ENCODE results near the gene OR5AK2.

The OR5AK2 gene

DNA sequence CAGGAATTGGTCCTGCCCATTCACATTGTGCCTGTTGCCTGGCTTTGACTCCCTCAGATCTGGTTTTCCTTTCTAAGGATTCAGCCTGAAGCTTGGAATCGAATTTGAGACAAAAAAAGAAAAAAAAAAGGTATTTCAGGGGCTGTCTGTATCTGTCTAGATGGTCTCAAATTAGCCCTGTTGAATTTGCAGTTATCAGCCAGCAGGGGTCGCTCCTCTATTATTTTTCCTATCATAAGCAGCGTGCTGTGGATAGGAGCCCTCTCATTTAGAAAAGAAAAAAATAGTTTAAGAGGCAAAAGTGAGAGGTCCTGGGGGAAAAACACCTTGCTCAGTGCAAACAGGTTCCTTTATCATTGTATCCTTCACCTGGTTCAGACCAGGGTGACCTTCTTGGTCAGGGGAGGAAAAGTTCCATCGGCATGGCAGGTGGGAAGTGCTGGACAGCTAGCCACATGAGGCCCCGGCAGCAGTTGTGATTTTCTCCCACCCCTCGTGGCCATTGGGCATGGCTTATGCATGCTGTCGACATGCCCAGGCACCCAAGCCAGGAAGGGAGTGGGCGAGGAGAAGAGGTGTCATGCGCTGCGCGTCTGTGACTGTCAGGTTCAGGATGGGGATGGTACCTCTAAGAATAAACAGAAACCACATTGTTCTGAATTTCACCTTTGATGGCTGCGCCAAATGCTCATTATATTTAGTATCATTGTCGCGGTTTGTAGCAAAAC is 13.1 kb downstream of the OR5AK2 start:
- Histone ChIP-seq H3K4me1 (ENCODE audit: control insufficient read depth, insufficient read depth, low read length, unreplicated experiment) (no peaks in the 10 kb centered on the region), H3K36me3 (ENCODE audit: insufficient read depth, low read length) (no peaks in the 10 kb centered on the region), H3K27ac (ENCODE audit: low read depth, low read length) (no peak overlapping the region), H2AFZ (ENCODE audit: low read length, unreplicated experiment) (no peak overlapping the region), H3K27me3 (ENCODE audit: insufficient read depth, low read length) (no peaks in the 10 kb centered on the region), H3K4me3 (ENCODE audit: low read depth, low read length) (no peak overlapping the region), H3K79me2 (ENCODE audit: control insufficient read depth, insufficient read depth, low read length, unreplicated experiment) (no peaks in the 10 kb centered on the region)

DNA sequence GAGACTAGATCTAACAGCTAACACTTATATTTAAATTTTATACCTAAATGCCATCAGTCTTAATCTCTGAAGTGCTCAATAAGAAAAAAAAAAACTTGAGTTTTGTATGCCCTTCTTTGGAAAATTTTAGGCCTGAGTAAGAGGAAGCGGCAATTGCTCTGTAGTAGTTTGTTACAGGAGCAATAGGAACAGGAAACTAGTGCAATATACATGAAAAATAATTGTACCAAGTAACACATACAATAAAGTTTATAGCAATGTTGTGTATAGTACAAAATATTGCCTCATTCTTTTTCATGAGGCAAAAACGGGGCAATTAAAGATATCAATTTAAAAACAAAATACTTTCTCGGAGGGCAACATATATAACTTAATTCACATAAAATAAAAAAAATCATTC is 19.7 kb downstream of the OR5AK2 start:
- H3K27me3 ChIP-seq (ENCODE audit: insufficient read depth, low read length): peaks cover 16% of the 10 kb centered on the region
- no peak overlapping the region for H3K27ac ChIP-seq (ENCODE audit: low read depth, low read length)
- H3K36me3 ChIP-seq (ENCODE audit: insufficient read depth, low read length): no peaks in the 10 kb centered on the region

DNA sequence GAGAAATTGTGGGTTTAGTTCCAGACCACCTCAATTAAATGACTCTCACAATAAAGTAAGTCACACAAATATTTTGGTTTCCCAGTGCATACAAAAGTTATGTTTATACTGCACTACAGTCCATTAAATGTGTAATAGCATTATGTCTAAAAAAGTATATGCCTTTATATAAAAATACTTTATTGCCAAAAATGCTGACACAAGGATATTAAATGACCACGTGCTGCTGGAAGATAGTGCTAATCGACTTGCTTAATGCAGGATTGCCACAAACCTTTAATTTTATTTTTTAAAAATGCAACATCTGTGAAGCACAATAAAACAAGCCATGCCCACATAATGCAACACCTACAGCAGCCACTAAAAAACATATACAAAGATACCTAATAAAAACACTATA is 27.0 kb downstream of the OR5AK2 start:
- Histone ChIP-seq H3K4me3 (ENCODE audit: low read depth, low read length) (no peak overlapping the region), H3K27ac (ENCODE audit: low read depth, low read length) (no peak overlapping the region), H2AFZ (ENCODE audit: low read length, unreplicated experiment) (no peak overlapping the region), H3K27me3 (ENCODE audit: insufficient read depth, low read length) (peaks cover 17% of the 10 kb centered on the region; the same call in 1 of the 2 replicates), H3K79me2 (ENCODE audit: control insufficient read depth, insufficient read depth, low read length, unreplicated experiment) (no peaks in the 10 kb centered on the region), H3K4me1 (ENCODE audit: control insufficient read depth, insufficient read depth, low read length, unreplicated experiment) (no peaks in the 10 kb centered on the region), H3K36me3 (ENCODE audit: insufficient read depth, low read length) (no peaks in the 10 kb centered on the region)

More for the DNA sequence above, 19.7 kb downstream of the OR5AK2 start:
- H3K4me3 ChIP-seq (ENCODE audit: low read depth, low read length): no peak overlapping the region
- H2AFZ ChIP-seq (ENCODE audit: low read length, unreplicated experiment): no peak overlapping the region
- no peaks in the 10 kb centered on the region for H3K4me1 ChIP-seq (ENCODE audit: control insufficient read depth, insufficient read depth, low read length, unreplicated experiment)
- H3K79me2 ChIP-seq (ENCODE audit: control insufficient read depth, insufficient read depth, low read length, unreplicated experiment): no peaks in the 10 kb centered on the region

DNA sequence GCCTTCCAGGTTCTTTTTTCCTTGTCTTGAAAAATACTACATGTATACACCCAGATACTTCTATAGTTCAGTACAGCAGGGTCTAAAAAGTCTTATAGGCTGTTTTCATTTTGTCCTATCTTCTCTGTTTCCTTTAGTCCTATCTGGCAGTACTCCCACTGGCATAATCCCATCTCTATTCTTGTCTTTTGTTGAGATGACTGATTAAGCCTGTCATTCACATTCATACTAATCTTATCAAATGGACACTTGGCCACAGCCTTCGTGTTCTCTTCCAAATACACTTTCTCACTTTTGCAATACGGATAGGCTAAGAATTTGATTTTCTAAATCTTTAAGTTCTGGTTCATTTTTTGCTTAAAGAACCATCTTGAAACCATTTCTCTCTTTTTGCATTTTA is 42.8 kb downstream of the OR5AK2 start:
- H2AFZ ChIP-seq (ENCODE audit: low read length, unreplicated experiment): no peak overlapping the region
- no peak overlapping the region for H3K4me3 ChIP-seq (ENCODE audit: low read depth, low read length)
- H3K27ac ChIP-seq (ENCODE audit: low read depth, low read length): no peak overlapping the region
- H3K36me3 ChIP-seq (ENCODE audit: insufficient read depth, low read length): no peaks in the 10 kb centered on the region
- H3K79me2 ChIP-seq (ENCODE audit: control insufficient read depth, insufficient read depth, low read length, unreplicated experiment): no peaks in the 10 kb centered on the region
- H3K27me3 ChIP-seq (ENCODE audit: insufficient read depth, low read length): peaks cover 9% of the 10 kb centered on the region; the same call in 1 of the 2 replicates
- H3K4me1 ChIP-seq (ENCODE audit: control insufficient read depth, insufficient read depth, low read length, unreplicated experiment): no peaks in the 10 kb centered on the region
